Measurements from ENCODE around the gene DHRSX.

DNA sequence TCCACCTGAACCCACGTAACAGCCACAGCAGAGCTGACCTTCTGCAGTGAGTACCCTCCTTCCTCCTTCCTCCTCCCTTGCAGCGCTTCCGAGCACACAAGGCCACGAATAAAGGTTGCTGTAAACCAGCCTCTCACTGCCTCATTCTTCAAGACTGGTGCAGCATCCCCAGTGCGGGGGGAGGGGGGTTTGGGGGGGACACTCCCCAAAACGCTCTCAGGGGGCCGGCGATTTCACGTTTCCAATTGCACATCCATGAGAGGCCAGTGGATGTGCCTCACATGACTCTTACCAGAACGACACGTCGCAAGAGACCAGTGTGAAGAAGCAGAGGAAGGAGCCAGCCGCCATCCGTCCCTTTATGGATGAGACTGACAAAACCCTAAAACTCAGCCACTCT, 5.2 kb downstream of the DHRSX start:
- TF ChIP-seq CTCF (IDR thresholded peaks at IDR 0.05; ENCODE audit: insufficient read depth, low read length, poor library complexity, severe bottlenecking) (no peak), EZH2phosphoT487 (conservative IDR thresholded peaks at IDR 0.05; ENCODE audit: low read length) (no peak)

Measured in SU-DHL-6 (cell line).